Osteoblast (primary cell): ENCODE measurements around the gene TNFRSF1A. TPM values are rescaled to one million over a fixed set of nuclear protein-coding genes. Genes with fewer than 3 reads are reported as not detected.

Experiments used
- DNase-seq: peaks from one replicate; pipeline ENCODE4 v3.0.0; 2011; ENCODE audit warnings: low spot score, mixed read lengths; ENCODE audit not compliant: insufficient read length; ENCODE audit errors: missing footprints
- H2AFZ ChIP-seq: 2 replicates; pipeline ENCODE4 v1.6.0; 2011; ENCODE audit warnings: mild to moderate bottlenecking, low read length
- H3K27ac ChIP-seq: 2 replicates; pipeline ENCODE4 v1.5.1; 2011; ENCODE audit warnings: mild to moderate bottlenecking, low read depth, low read length, moderate library complexity
- H3K27me3 ChIP-seq: 2 replicates; pipeline ENCODE4 v1.6.0; 2012; ENCODE audit warnings: mild to moderate bottlenecking, control low read depth, inconsistent platforms, low read length, moderate library complexity; ENCODE audit not compliant: insufficient read depth
- H3K36me3 ChIP-seq: 2 replicates; pipeline ENCODE4 v1.5.1; 2011; ENCODE audit warnings: mild to moderate bottlenecking, low read length, control low read depth, moderate library complexity; ENCODE audit not compliant: insufficient read depth
- H3K4me1 ChIP-seq: 2 replicates; pipeline ENCODE4 v1.5.1; 2011; ENCODE audit warnings: mild to moderate bottlenecking, low read length, control low read depth, moderate library complexity; ENCODE audit not compliant: insufficient read depth
- H3K4me2 ChIP-seq: 2 replicates; pipeline ENCODE4 v1.6.0; 2011; ENCODE audit warnings: mild to moderate bottlenecking, low read length; ENCODE audit not compliant: insufficient read depth
- H3K4me3 ChIP-seq: fragments of 200-600 bp; sonication (generic); 3 replicates; pipeline ENCODE4 v1.5.1; 2012; ENCODE audit warnings: mild to moderate bottlenecking, low read length, inconsistent platforms; ENCODE audit not compliant: insufficient read depth
- H3K79me2 ChIP-seq: 2 replicates; pipeline ENCODE4 v1.6.0; 2012; ENCODE audit warnings: mild to moderate bottlenecking, low read length, control low read depth, inconsistent platforms; ENCODE audit not compliant: insufficient read depth
- H3K9me3 ChIP-seq: 2 replicates; pipeline ENCODE4 v1.5.1; 2011; ENCODE audit warnings: low read depth, low read length, control low read depth
- H4K20me1 ChIP-seq: 2 replicates; pipeline ENCODE4 v1.6.0; 2012; ENCODE audit warnings: mild to moderate bottlenecking, low read length, control low read depth; ENCODE audit not compliant: insufficient read depth
- total RNA-seq: library from RNA; depleted of rRNA; stranded (reverse); fragments of >200 nt; gene quantifications from 2 replicates; pipeline ENCODE4 v1.2.3, GENCODE V29; 2012
- TF ChIP-seq, protein P1 (sequence below): IDR thresholded peaks from 2 replicates; pipeline ENCODE4 v1.5.1; 2011; ENCODE audit warnings: mild to moderate bottlenecking, low read depth, low read length, moderate library complexity; ENCODE audit errors: extremely low read depth

The TNFRSF1A gene
- total RNA-seq, 1 donor: 228 TPM

- no peak overlapping the region for H3K4me3 ChIP-seq
- H4K20me1 ChIP-seq: no peaks in the 10 kb centered on the region
- no peak overlapping the region for H2AFZ ChIP-seq
- peaks cover 43% of the 10 kb centered on the region for H3K4me1 ChIP-seq
- H3K9me3 ChIP-seq: no peaks in the 10 kb centered on the region
- TF ChIP-seq, protein P1, sequence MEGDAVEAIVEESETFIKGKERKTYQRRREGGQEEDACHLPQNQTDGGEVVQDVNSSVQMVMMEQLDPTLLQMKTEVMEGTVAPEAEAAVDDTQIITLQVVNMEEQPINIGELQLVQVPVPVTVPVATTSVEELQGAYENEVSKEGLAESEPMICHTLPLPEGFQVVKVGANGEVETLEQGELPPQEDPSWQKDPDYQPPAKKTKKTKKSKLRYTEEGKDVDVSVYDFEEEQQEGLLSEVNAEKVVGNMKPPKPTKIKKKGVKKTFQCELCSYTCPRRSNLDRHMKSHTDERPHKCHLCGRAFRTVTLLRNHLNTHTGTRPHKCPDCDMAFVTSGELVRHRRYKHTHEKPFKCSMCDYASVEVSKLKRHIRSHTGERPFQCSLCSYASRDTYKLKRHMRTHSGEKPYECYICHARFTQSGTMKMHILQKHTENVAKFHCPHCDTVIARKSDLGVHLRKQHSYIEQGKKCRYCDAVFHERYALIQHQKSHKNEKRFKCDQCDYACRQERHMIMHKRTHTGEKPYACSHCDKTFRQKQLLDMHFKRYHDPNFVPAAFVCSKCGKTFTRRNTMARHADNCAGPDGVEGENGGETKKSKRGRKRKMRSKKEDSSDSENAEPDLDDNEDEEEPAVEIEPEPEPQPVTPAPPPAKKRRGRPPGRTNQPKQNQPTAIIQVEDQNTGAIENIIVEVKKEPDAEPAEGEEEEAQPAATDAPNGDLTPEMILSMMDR: no peak
- no peaks in the 10 kb centered on the region for H3K27me3 ChIP-seq
- H3K79me2 ChIP-seq: no peaks in the 10 kb centered on the region
- H3K36me3 ChIP-seq: no peaks in the 10 kb centered on the region
- no peak overlapping the region for H3K4me2 ChIP-seq
- DNase-seq: peak; percentile 54
- peak overlapping the region; percentile 19 for H3K27ac ChIP-seq
Observed at GRCh38 chr12:6281081-6281809, 60.6 kb downstream of the TNFRSF1A start.

DNA sequence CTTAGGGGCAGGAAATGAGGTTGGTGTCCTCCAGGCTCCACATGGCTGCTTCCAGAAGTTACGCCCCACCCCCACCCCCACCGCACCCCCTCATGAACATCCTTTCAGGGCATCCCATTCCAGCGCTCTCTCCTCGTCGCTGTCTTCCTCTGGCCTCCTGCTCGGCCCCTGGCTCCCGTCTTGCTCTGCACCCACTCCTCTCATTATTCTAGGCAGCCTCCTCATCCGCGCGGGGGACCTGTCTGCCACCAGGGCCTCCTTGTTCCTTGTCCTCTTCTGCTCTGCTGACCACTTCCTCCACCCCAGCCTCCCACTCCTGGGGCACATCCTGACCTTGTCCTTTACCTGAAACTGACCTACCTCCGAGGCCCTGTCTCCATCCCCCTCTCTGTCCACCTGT is 61.2 kb downstream of the TNFRSF1A start:
- Histone ChIP-seq H2AFZ (no peak overlapping the region), H3K4me2 (peak overlapping the region; percentile 67)

GRCh38 chr12:6280053-6280469 is 61.8 kb downstream of the TNFRSF1A start:
- Histone ChIP-seq H3K27ac (peak overlapping the region; percentile 63), H2AFZ (peak overlapping the region; percentile 48), H3K4me2 (peak overlapping the region; percentile 67), H4K20me1 (no peaks in the 10 kb centered on the region), H3K4me1 (peaks cover 31% of the 10 kb centered on the region), H3K79me2 (no peaks in the 10 kb centered on the region), H3K27me3 (no peaks in the 10 kb centered on the region), H3K36me3 (no peaks in the 10 kb centered on the region), H3K4me3 (peak overlapping the region; percentile 17), H3K9me3 (no peaks in the 10 kb centered on the region)
- TF ChIP-seq, protein P1: no peak
- DNase-seq: peak; percentile 98

More for the DNA sequence above, 61.2 kb downstream of the TNFRSF1A start:
- Histone ChIP-seq H3K27ac (peak overlapping the region; percentile 63), H3K4me3 (no peak overlapping the region), H3K79me2 (no peaks in the 10 kb centered on the region), H4K20me1 (no peaks in the 10 kb centered on the region), H3K36me3 (no peaks in the 10 kb centered on the region), H3K9me3 (no peaks in the 10 kb centered on the region), H3K27me3 (no peaks in the 10 kb centered on the region), H3K4me1 (peaks cover 37% of the 10 kb centered on the region)
- peak; percentile 4 for DNase-seq
- TF ChIP-seq, protein P1: no peak

GRCh38 chr12:6279631-6280030 is 62.2 kb downstream of the TNFRSF1A start:
- H3K4me2 ChIP-seq: peak overlapping the region; percentile 67
- H3K27me3 ChIP-seq: no peaks in the 10 kb centered on the region
- no peaks in the 10 kb centered on the region for H4K20me1 ChIP-seq
- no peaks in the 10 kb centered on the region for H3K36me3 ChIP-seq
- H3K79me2 ChIP-seq: no peaks in the 10 kb centered on the region
- peaks cover 31% of the 10 kb centered on the region for H3K4me1 ChIP-seq
- DNase-seq: peak; percentile 73
- H2AFZ ChIP-seq: no peak overlapping the region
- no peak overlapping the region for H3K4me3 ChIP-seq
- TF ChIP-seq, protein P1: no peak
- peak overlapping the region; percentile 63 for H3K27ac ChIP-seq
- no peaks in the 10 kb centered on the region for H3K9me3 ChIP-seq
